HG02938 (cell line): ENCODE results near the gene PSORS1C2.

Source experiments
- ATAC-seq: cut with Tn5 transposase; IDR thresholded peaks from one replicate; pipeline ENCODE4 v1.9.1; 2021; ENCODE audit warnings: mild to moderate bottlenecking, moderate library complexity; ENCODE audit not compliant: unreplicated experiment

Gene PSORS1C2

GRCh38 chr6:31143148-31143547 is 4.3 kb upstream of the PSORS1C2 start:
- ATAC-seq = no peak

- no peak for ATAC-seq
Observed at GRCh38 chr6:31142361-31142761, 3.5 kb upstream of the PSORS1C2 start.

GRCh38 chr6:31140643-31141042 is 1.8 kb upstream of the PSORS1C2 start:
- ATAC-seq = no peak

- ATAC-seq = no peak
Observed at GRCh38 chr6:31139599-31139998, 733 bp upstream of the PSORS1C2 start.

GRCh38 chr6:31135710-31136109 is 3.2 kb downstream of the PSORS1C2 start:
- no peak for ATAC-seq

- no peak for ATAC-seq
Observed at GRCh38 chr6:31132806-31133205, 6.1 kb downstream of the PSORS1C2 start.

- no peak for ATAC-seq
Observed at GRCh38 chr6:31131595-31131994, 7.3 kb downstream of the PSORS1C2 start.

GRCh38 chr6:31130751-31131150 is 8.1 kb downstream of the PSORS1C2 start:
- ATAC-seq = no peak

- no peak for ATAC-seq
Observed at GRCh38 chr6:31129130-31129529, 9.7 kb downstream of the PSORS1C2 start.

- no peak for ATAC-seq
Observed at GRCh38 chr6:31128093-31128676, 10.7 kb downstream of the PSORS1C2 start.

- no peak for ATAC-seq
Observed at GRCh38 chr6:31126396-31127175, 12.3 kb downstream of the PSORS1C2 start.

GRCh38 chr6:31125586-31126363 is 13.1 kb downstream of the PSORS1C2 start:
- no peak for ATAC-seq

GRCh38 chr6:31125162-31125561 is 13.7 kb downstream of the PSORS1C2 start:
- no peak for ATAC-seq

- no peak for ATAC-seq
Observed at GRCh38 chr6:31122791-31123706, 15.8 kb downstream of the PSORS1C2 start.

- ATAC-seq = no peak
Observed at GRCh38 chr6:31121131-31121790, 17.6 kb downstream of the PSORS1C2 start.

- ATAC-seq = no peak
Observed at GRCh38 chr6:31120151-31120915, 18.5 kb downstream of the PSORS1C2 start, which contains the start of gene CDSN. TSS of gene CDSN (minus strand) at chr6:31120446. CDS start at chr6:31120419, 27 bp downstream.

GRCh38 chr6:31118178-31118577 is 20.7 kb downstream of the PSORS1C2 start:
- no peak for ATAC-seq

- ATAC-seq = no peak
Observed at GRCh38 chr6:31116661-31117385, 22.0 kb downstream of the PSORS1C2 start.
